Gastrocnemius medialis (tissue), 4 donors: Measurements from ENCODE around the gene AATK. TPM values are rescaled to one million over a fixed set of nuclear protein-coding genes. Genes with fewer than 3 reads are reported as not detected.

Experiments
- ATAC-seq, 2 donors: fragments of 150-250 bp; one replicate each; pipeline ENCODE4 v1.9.1; 2016
- DNase-seq, 2 donors: peaks; one replicate each; pipeline ENCODE4 v3.0.0-alpha.2; 2019
- H3K27ac ChIP-seq, 4 donors: fragments of 200-600 bp; sonication (generic); 1 replicate in 1 of 4; 2 replicates in 3 of 4; pipeline ENCODE4 v1.5.1; 2016 to 2018; ENCODE audit warnings: mild to moderate bottlenecking in 2 of 4, moderate library complexity in 1 of 4
- H3K27me3 ChIP-seq, 3 donors: fragments of 200-600 bp; sonication (generic) in 2 of 3; 1 replicate in 1 of 3; 2 replicates in 2 of 3; pipeline versions ENCODE4 v1.5.1 to v1.6.0; 2016 to 2019; ENCODE audit warnings: mild to moderate bottlenecking in 1 of 3, moderate library complexity in 1 of 3
- H3K36me3 ChIP-seq, 2 donors: fragments of 200-600 bp; sonication (generic) in 1 of 2; one replicate each; pipeline ENCODE4 v1.5.1; 2017 to 2018
- H3K4me1 ChIP-seq, 2 donors: fragments of 200-600 bp; sonication (generic) in 1 of 2; one replicate each; pipeline ENCODE4 v1.5.1; 2016 to 2017; ENCODE audit warnings: mild to moderate bottlenecking in 2 of 2
- H3K4me3 ChIP-seq, 4 donors: fragments of 200-600 bp; sonication (generic) in 3 of 4; 1 replicate in 1 of 4; 2 replicates in 3 of 4; pipeline ENCODE4 v1.5.1; 2016 to 2019; ENCODE audit warnings: mild to moderate bottlenecking in 2 of 4
- H3K9me3 ChIP-seq, 3 donors: fragments of 200-600 bp; sonication (generic) in 2 of 3; 1 replicate in 1 of 3; 2 replicates in 2 of 3; pipeline ENCODE4 v1.5.1; 2016 to 2019
- CTCF ChIP-seq, 5 experiments: fragments of 450-650 bp in 3 of 5; fragments of 200-600 bp in 2 of 5; sonication (generic) in 2 of 5; IDR thresholded peaks in 4 of 5; conservative IDR thresholded peaks in 1 of 5; 1 replicate in 4 of 5; 2 replicates in 1 of 5; pipeline ENCODE4 v1.5.1; 2016 to 2019; ENCODE audit warnings: antibody characterized with exemption in 5 of 5, mild to moderate bottlenecking in 3 of 5, moderate library complexity in 3 of 5
- POLR2A ChIP-seq, 2 donors: fragments of 450-650 bp; IDR thresholded peaks; one replicate each; pipeline ENCODE4 v1.6.1; 2017; ENCODE audit warnings: antibody characterized with exemption in 2 of 2, mild to moderate bottlenecking in 2 of 2, moderate library complexity in 2 of 2
- in situ Hi-C, 4 donors: fragments of 200-750 bp; cut with MboI; loops; one replicate each; pipeline versions ENCODE4 v1.15.0 to v1.8.0; 2017; ENCODE audit warnings: low sequenced_read_pairs in 4 of 4
- intact Hi-C: fragments of 100-400 bp; cut with DNase I; formaldehyde crosslinking; loops from one replicate; pipeline ENCODE4 v1.15.1; 2023; ENCODE audit warnings: low total_unique reads
- total RNA-seq, 4 donors: library from RNA; depleted of rRNA; stranded (reverse); fragments of >200 nt; gene quantifications; one replicate each; pipeline versions ENCODE4 v1.1.0 to v1.2.3, GENCODE V29; 2016

AATK gene
- total RNA-seq, 4 donors from 2014 or later, result 0.10 to 1.3 (median 0.80) TPM

GRCh38 chr17:81131486-81132196, 34.4 kb downstream of the AATK start:
- in situ Hi-C loops, result loop anchor here in 1 of 4 donors (25.0 kb wide), 1 partner anchor 106 kb away; the partner anchor contains the start of genes NDUFAF8 and TEPSIN
- no peak for ATAC-seq
- intact Hi-C loops, result no loop called here
- H3K9me3 ChIP-seq, result no peaks in the 10 kb centered on the region
- no peaks in the 10 kb centered on the region for H3K36me3 ChIP-seq
- no peaks in the 10 kb centered on the region for H3K27me3 ChIP-seq
- DNase-seq, result no peak
- no peak overlapping the region for H3K4me3 ChIP-seq
- no peak overlapping the region for H3K27ac ChIP-seq
- no peaks in the 10 kb centered on the region for H3K4me1 ChIP-seq
- no peak for TF ChIP-seq CTCF (IDR thresholded peaks at IDR 0.05 in 4 of 5, conservative IDR thresholded peaks at IDR 0.05 in 1 of 5)
- no peak for TF ChIP-seq POLR2A (IDR thresholded peaks at IDR 0.05)

GRCh38 chr17:81130385-81131361, 35.3 kb downstream of the AATK start:
- ATAC-seq, result no peak
- no peak for TF ChIP-seq POLR2A (IDR thresholded peaks at IDR 0.05)
- no peak for TF ChIP-seq CTCF (IDR thresholded peaks at IDR 0.05 in 4 of 5, conservative IDR thresholded peaks at IDR 0.05 in 1 of 5)

GRCh38 chr17:81129711-81130367, 36.2 kb downstream of the AATK start:
- no peak overlapping the region for H3K27ac ChIP-seq
- TF ChIP-seq POLR2A (IDR thresholded peaks at IDR 0.05) (no peak), CTCF (IDR thresholded peaks at IDR 0.05 in 4 of 5, conservative IDR thresholded peaks at IDR 0.05 in 1 of 5) (no peak)
- intact Hi-C loops (no loop called here), in situ Hi-C loops (loop anchor here in 1 of 4 donors (25.0 kb wide), 1 partner anchor 107 kb away; the partner anchor contains the start of genes NDUFAF8 and TEPSIN)
- no peak for ATAC-seq
- H3K4me3 ChIP-seq, result no peak overlapping the region
- no peaks in the 10 kb centered on the region for H3K4me1 ChIP-seq
- no peaks in the 10 kb centered on the region for H3K36me3 ChIP-seq
- no peak for DNase-seq
- peaks cover 0 to 5% (median 0%) of the 10 kb centered on the region in 3 donors for H3K27me3 ChIP-seq
- H3K9me3 ChIP-seq, result no peaks in the 10 kb centered on the region

More at GRCh38 chr17:81130385-81131361, 35.3 kb downstream of the AATK start:
- in situ Hi-C loops (loop anchor here in 1 of 4 donors (25.0 kb wide), 1 partner anchor 107 kb away; the partner anchor contains the start of genes NDUFAF8 and TEPSIN), intact Hi-C loops (no loop called here)
- H3K36me3 ChIP-seq, result no peaks in the 10 kb centered on the region
- H3K4me3 ChIP-seq, result no peak overlapping the region
- no peak for DNase-seq
- peaks cover 0 to 5% (median 0%) of the 10 kb centered on the region in 3 donors for H3K27me3 ChIP-seq
- H3K9me3 ChIP-seq, result no peaks in the 10 kb centered on the region
- H3K27ac ChIP-seq, result no peak overlapping the region
- H3K4me1 ChIP-seq, result no peaks in the 10 kb centered on the region

GRCh38 chr17:81129289-81129688, 36.7 kb downstream of the AATK start:
- no peaks in the 10 kb centered on the region for H3K36me3 ChIP-seq
- no peaks in the 10 kb centered on the region for H3K9me3 ChIP-seq
- DNase-seq, result no peak
- no peak overlapping the region for H3K4me3 ChIP-seq
- no peaks in the 10 kb centered on the region for H3K4me1 ChIP-seq
- no peak overlapping the region for H3K27ac ChIP-seq
- in situ Hi-C loops, result loop anchor here in 1 of 4 donors (25.0 kb wide), 1 partner anchor 108 kb away; the partner anchor contains the start of genes NDUFAF8 and TEPSIN
- TF ChIP-seq CTCF (IDR thresholded peaks at IDR 0.05 in 4 of 5, conservative IDR thresholded peaks at IDR 0.05 in 1 of 5), result no peak
- TF ChIP-seq POLR2A (IDR thresholded peaks at IDR 0.05), result no peak
- H3K27me3 ChIP-seq, result peaks cover 0 to 5% (median 0%) of the 10 kb centered on the region in 3 donors
- no peak for ATAC-seq
- intact Hi-C loops, result no loop called here
